ENCODE results near the gene ICE2.

GRCh38 chr15:60408463-60408981 lies 70.4 kb downstream of the ICE2 start:
- TF ChIP-seq MAX (IDR thresholded peaks at IDR 0.05) (no peak), NFIC (IDR thresholded peaks at IDR 0.05) (peak; percentile 31; the same call in 1 of the 2 replicates), EP300 (IDR thresholded peaks at IDR 0.05; ENCODE audit: borderline replicate concordance) (peak; percentile 77; the same call in 1 of the 2 replicates), REST (IDR thresholded peaks at IDR 0.05; ENCODE audit: low read depth) (no peak), RAD21 (IDR thresholded peaks at IDR 0.05; ENCODE audit: low read depth) (no peak), TEAD4 (IDR thresholded peaks at IDR 0.05) (0 out of 2 replicates have a peak, but pooled peaks have one; percentile 30), TAF1 (IDR thresholded peaks at IDR 0.05; ENCODE audit: low read depth) (no peak), CREB1 (IDR thresholded peaks at IDR 0.05; ENCODE audit: low read depth) (no peak), TCF12 (IDR thresholded peaks at IDR 0.05; ENCODE audit: low read depth) (peak; percentile 55), CEBPB (IDR thresholded peaks at IDR 0.05) (peak; percentile 96), EGR1 (IDR thresholded peaks at IDR 0.05) (no peak), ZBTB7A (IDR thresholded peaks at IDR 0.05; ENCODE audit: low read depth) (no peak), USF1 (IDR thresholded peaks at IDR 0.05) (no peak), YY1 (IDR thresholded peaks at IDR 0.05; ENCODE audit: low read depth) (no peak; the same call in 1 of the 2 replicates)

All from Ishikawa (cell line).